HCT116 (cell line): Measurements from ENCODE around the gene TNN.

Experiments used
- POLR2A ChIP-seq: IDR thresholded peaks from 2 replicates; pipeline ENCODE4 v1.7.0; 2011; ENCODE audit warnings: borderline replicate concordance; ENCODE audit not compliant: insufficient read depth, insufficient read length; ENCODE audit errors: extremely low read depth
- POLR2AphosphoS5 ChIP-seq: IDR thresholded peaks from 2 replicates; pipeline ENCODE4 v1.6.1; 2011; ENCODE audit warnings: mild to moderate bottlenecking, low read depth, low read length, moderate library complexity
- ZFX ChIP-seq: fragments of 450-650 bp; IDR thresholded peaks from 2 replicates; pipeline ENCODE4 v1.6.1; 2017
- TF ChIP-seq, protein P1 (sequence below), 3 experiments: fragments of 200-600 bp in 1 of 3; sonication (generic) in 1 of 3; IDR thresholded peaks in 2 of 3; conservative IDR thresholded peaks in 1 of 3; 2 replicates each; pipeline ENCODE4 v1.5.1; 2012 to 2017; ENCODE audit warnings: low read depth in 2 of 3, low read length in 2 of 3, antibody characterized with exemption in 1 of 3, borderline replicate concordance in 1 of 3, control low read depth in 1 of 3, mild to moderate bottlenecking in 1 of 3, mixed read lengths in 1 of 3, mixed run types in 1 of 3, moderate library complexity in 1 of 3; ENCODE audit not compliant: insufficient read depth in 1 of 3

DNA sequence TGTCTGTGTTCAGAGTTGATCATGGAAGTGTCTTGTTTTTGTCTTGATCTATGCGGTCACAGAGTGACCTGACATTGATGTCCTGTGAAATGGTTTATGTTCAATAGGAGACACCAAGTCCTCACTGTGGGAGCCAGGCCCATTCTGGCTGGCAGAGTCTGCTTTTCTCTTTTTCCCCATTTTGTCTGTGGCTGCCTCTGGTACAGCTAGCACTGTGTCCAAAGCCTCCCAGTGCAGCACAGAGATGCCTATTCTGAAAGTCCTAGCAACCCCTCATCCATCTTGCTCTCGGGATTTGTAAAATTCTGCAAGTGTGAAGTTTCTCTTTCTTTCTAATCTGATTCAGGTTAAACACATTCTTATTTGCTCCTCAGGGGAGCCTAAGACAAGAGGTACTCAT, 14.3 kb downstream of the TNN start:
- TF ChIP-seq, protein P1, sequence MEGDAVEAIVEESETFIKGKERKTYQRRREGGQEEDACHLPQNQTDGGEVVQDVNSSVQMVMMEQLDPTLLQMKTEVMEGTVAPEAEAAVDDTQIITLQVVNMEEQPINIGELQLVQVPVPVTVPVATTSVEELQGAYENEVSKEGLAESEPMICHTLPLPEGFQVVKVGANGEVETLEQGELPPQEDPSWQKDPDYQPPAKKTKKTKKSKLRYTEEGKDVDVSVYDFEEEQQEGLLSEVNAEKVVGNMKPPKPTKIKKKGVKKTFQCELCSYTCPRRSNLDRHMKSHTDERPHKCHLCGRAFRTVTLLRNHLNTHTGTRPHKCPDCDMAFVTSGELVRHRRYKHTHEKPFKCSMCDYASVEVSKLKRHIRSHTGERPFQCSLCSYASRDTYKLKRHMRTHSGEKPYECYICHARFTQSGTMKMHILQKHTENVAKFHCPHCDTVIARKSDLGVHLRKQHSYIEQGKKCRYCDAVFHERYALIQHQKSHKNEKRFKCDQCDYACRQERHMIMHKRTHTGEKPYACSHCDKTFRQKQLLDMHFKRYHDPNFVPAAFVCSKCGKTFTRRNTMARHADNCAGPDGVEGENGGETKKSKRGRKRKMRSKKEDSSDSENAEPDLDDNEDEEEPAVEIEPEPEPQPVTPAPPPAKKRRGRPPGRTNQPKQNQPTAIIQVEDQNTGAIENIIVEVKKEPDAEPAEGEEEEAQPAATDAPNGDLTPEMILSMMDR (IDR thresholded peaks at IDR 0.05 in 2 of 3, conservative IDR thresholded peaks at IDR 0.05 in 1 of 3; ENCODE audit: borderline replicate concordance in 1 of 3, insufficient read depth in 1 of 3, low read depth in 2 of 3, low read length in 2 of 3) = no peak
- no peak for TF ChIP-seq POLR2AphosphoS5
- no peak for TF ChIP-seq POLR2A
- no peak for TF ChIP-seq ZFX
